HEK293 (cell line): ENCODE results near the gene CUL7.

Source experiments
- CTCF ChIP-seq: fragments of 450-650 bp; formaldehyde crosslinking; IDR thresholded peaks from 2 replicates; pipeline ENCODE4 v1.5.1; 2016; ENCODE audit warnings: missing biosample characterization, missing genetic modification characterization
- HOXA7 ChIP-seq: sonication (generic); formaldehyde crosslinking; IDR thresholded peaks from 2 replicates; pipeline ENCODE4 v1.8.1; 2022; ENCODE audit warnings: missing genetic modification reagents, borderline replicate concordance
- PBX3 ChIP-seq: sonication (generic); formaldehyde crosslinking; IDR thresholded peaks from 2 replicates; pipeline ENCODE4 v1.8.1; 2022; ENCODE audit warnings: mild to moderate bottlenecking, moderate library complexity, missing genetic modification reagents
- SP2 ChIP-seq: fragments of 450-650 bp; formaldehyde crosslinking; IDR thresholded peaks from 2 replicates; pipeline ENCODE4 v1.5.1; 2016; ENCODE audit warnings: missing biosample characterization, missing genetic modification characterization
- YY1 ChIP-seq: fragments of 450-650 bp; formaldehyde crosslinking; IDR thresholded peaks from 2 replicates; pipeline ENCODE4 v1.5.1; 2018; ENCODE audit warnings: missing biosample characterization, missing genetic modification characterization
- ZFP3 ChIP-seq: fragments of 450-650 bp; formaldehyde crosslinking; IDR thresholded peaks from 2 replicates; pipeline ENCODE4 v1.5.1; 2016; ENCODE audit warnings: low read depth, missing biosample characterization, missing genetic modification characterization
- ZNF416 ChIP-seq: fragments of 450-650 bp; formaldehyde crosslinking; IDR thresholded peaks from 2 replicates; pipeline ENCODE4 v1.5.1; 2016; ENCODE audit warnings: missing biosample characterization, missing genetic modification characterization
- ZNF510 ChIP-seq: fragments of 450-650 bp; formaldehyde crosslinking; IDR thresholded peaks from 2 replicates; pipeline ENCODE4 v1.5.1; 2018; ENCODE audit warnings: mild to moderate bottlenecking, missing genetic modification characterization, missing biosample characterization; ENCODE audit not compliant: insufficient replicate concordance
- ZNF514 ChIP-seq: fragments of 450-650 bp; formaldehyde crosslinking; IDR thresholded peaks from 2 replicates; pipeline ENCODE4 v1.5.1; 2016; ENCODE audit warnings: missing biosample characterization, missing genetic modification characterization
- ZNF768 ChIP-seq: fragments of 450-650 bp; formaldehyde crosslinking; IDR thresholded peaks from 2 replicates; pipeline ENCODE4 v1.5.1; 2018; ENCODE audit warnings: missing biosample characterization, mild to moderate bottlenecking, missing genetic modification characterization
- ZSCAN30 ChIP-seq: fragments of 450-650 bp; IDR thresholded peaks from 2 replicates; pipeline ENCODE4 v1.5.1; 2018; ENCODE audit warnings: missing biosample characterization, mild to moderate bottlenecking, missing genetic modification characterization, moderate library complexity

GRCh38 chr6:43060755-43061633 is 7.3 kb upstream of the CUL7 start:
- no peak for TF ChIP-seq ZSCAN30 (tag by site-specific recombination)
- TF ChIP-seq HOXA7 (CRISPR knock-in tag): no peak
- no peak for TF ChIP-seq CTCF (tag by site-specific recombination)
- no peak for TF ChIP-seq ZNF768 (tag by site-specific recombination)
- no peak for TF ChIP-seq PBX3 (CRISPR knock-in tag)
- TF ChIP-seq ZNF514: no peak
- TF ChIP-seq ZNF416 (tag by site-specific recombination): no peak
- TF ChIP-seq ZNF510 (tag by site-specific recombination): no peak
- no peak for TF ChIP-seq YY1 (tag by site-specific recombination)
- no peak for TF ChIP-seq SP2 (tag by site-specific recombination)
- TF ChIP-seq ZFP3 (tag by site-specific recombination): no peak
